Neural crest cell (in vitro differentiated cells): ENCODE results near the gene NTN4. TPM values are rescaled to one million over a fixed set of nuclear protein-coding genes. Genes with fewer than 3 reads are reported as not detected.

ENCODE experiments used
- DNase-seq: peaks from one replicate; pipeline ENCODE4 v3.0.0; 2021; ENCODE audit warnings: low read depth, mixed read lengths, low spot score
- H3K27ac Mint-ChIP-seq: one replicate; pipeline ENCODE4 v1.8.0; 2021; ENCODE audit warnings: mild to moderate bottlenecking, mixed read lengths; ENCODE audit not compliant: unreplicated experiment
- H3K27me3 Mint-ChIP-seq: 2 replicates; pipeline ENCODE4 v1.8.0; 2021; ENCODE audit warnings: low read depth, mild to moderate bottlenecking, mixed read lengths
- H3K36me3 Mint-ChIP-seq: 2 replicates; pipeline ENCODE4 v1.8.0; 2021; ENCODE audit warnings: low read depth, mild to moderate bottlenecking, mixed read lengths
- H3K4me1 Mint-ChIP-seq: 2 replicates; pipeline ENCODE4 v1.8.0; 2021; ENCODE audit warnings: mixed read lengths
- H3K4me3 Mint-ChIP-seq: one replicate; pipeline ENCODE4 v1.8.0; 2021; ENCODE audit warnings: mild to moderate bottlenecking, mixed read lengths
- H3K9me3 Mint-ChIP-seq: 2 replicates; pipeline ENCODE4 v1.8.0; 2021; ENCODE audit warnings: mixed read lengths
- total RNA-seq: library from RNA; stranded (reverse); gene quantifications from 2 replicates; pipeline ENCODE4 v1.2.1, GENCODE V29; 2021
- TF ChIP-seq, protein P1 (sequence below): fragments of 200-600 bp; sonication (generic); conservative IDR thresholded peaks from 2 replicates; pipeline ENCODE4 v1.5.0; 2021; ENCODE audit warnings: antibody characterized with exemption, mild to moderate bottlenecking

NTN4 gene
- total RNA-seq, 1 donor from 2014 or later, result 6.0 TPM

DNA sequence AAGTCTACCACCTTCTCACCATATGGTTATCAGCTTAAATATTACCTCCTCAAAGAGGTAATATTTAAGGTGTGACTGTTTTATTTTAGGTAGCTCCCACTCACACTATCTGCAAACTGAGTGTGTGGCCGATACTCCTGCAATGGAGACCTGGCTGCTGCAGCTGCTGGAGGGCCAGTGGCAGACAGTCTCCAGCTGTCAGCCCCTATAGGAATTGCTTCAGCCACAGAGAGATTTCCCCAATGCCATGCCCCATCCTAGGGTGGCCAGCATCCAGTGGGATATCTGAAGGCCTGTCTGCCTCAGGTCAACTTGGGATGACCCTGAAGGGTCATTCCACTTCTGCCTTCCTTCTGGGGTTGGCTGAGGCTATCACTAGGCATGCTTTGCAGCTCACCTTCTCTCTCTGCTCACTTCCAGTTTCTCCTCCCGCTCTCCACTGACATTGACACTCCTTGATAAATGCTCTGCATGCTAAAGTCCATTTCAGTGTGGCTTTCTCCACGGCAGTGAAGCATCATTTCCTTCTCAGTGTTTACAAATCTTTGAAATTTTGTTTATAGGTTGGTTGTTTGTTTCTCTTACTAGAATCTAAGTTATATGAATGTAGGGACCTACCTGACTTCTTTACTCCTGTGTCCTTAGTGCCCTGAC lies 149.1 kb downstream of the NTN4 start:
- Mint-ChIP-seq H3K27ac (no peak overlapping the region), H3K27me3 (no peaks in the 10 kb centered on the region), H3K36me3 (no peaks in the 10 kb centered on the region), H3K4me3 (no peak overlapping the region), H3K9me3 (peaks cover 4% of the 10 kb centered on the region), H3K4me1 (peaks cover 2% of the 10 kb centered on the region)
- TF ChIP-seq, protein P1, sequence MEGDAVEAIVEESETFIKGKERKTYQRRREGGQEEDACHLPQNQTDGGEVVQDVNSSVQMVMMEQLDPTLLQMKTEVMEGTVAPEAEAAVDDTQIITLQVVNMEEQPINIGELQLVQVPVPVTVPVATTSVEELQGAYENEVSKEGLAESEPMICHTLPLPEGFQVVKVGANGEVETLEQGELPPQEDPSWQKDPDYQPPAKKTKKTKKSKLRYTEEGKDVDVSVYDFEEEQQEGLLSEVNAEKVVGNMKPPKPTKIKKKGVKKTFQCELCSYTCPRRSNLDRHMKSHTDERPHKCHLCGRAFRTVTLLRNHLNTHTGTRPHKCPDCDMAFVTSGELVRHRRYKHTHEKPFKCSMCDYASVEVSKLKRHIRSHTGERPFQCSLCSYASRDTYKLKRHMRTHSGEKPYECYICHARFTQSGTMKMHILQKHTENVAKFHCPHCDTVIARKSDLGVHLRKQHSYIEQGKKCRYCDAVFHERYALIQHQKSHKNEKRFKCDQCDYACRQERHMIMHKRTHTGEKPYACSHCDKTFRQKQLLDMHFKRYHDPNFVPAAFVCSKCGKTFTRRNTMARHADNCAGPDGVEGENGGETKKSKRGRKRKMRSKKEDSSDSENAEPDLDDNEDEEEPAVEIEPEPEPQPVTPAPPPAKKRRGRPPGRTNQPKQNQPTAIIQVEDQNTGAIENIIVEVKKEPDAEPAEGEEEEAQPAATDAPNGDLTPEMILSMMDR, result no peak
- no peak for DNase-seq

DNA sequence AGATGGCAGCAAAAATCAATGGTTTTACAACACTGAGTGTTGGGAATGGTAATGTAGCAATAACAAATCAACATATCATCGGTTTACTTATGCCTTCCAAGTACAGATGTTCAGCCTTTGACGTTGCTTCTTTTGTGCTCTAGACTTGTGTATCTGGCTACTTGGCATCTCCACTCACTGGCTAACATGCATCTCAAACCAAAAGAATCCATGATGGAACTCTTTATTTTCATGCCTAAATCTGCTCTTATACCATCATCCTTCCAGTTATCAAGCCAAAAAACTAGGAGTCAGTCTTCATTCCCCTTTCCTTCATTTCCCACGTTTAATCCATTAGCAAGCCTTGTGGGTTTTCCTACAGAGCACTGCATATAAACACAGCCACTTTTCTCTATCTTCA lies 150.0 kb downstream of the NTN4 start:
- no peaks in the 10 kb centered on the region for H3K36me3 Mint-ChIP-seq
- TF ChIP-seq, protein P1, result no peak
- no peak overlapping the region for H3K4me3 Mint-ChIP-seq
- DNase-seq, result no peak
- no peaks in the 10 kb centered on the region for H3K4me1 Mint-ChIP-seq
- no peak overlapping the region for H3K27ac Mint-ChIP-seq
- peaks cover 4% of the 10 kb centered on the region for H3K9me3 Mint-ChIP-seq
- H3K27me3 Mint-ChIP-seq, result no peaks in the 10 kb centered on the region

DNA sequence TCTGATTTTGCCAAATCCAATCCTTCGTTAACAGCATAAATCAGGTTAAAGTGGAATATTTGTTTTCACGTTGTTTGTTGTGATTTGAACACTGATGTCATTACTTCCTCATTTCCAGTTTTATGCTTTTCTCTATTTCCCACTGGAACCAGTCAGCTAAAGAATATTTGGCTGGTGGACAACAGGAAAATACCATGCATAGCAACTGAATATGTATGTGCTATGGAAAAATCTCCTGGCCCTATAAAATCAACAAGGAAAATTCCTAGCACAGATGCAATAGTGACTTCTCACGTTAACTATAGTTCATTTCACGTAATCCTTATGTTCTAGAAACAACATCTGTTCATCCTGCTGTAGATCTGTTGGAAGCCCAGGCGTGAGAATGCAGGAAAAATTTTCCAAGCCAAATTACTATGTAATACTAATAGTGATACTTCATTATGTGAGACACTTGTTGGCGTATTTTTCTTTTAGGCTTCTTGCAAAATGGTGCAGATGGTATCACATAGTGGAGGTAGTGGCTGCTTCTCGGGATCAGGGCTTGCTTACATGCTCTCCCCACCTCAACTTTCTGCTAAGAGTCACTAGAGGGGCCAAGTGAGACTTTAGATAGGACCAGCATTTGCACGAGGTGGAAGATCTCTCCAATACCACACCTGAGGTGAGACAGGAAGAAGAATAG lies 153.0 kb downstream of the NTN4 start:
- peaks cover 4% of the 10 kb centered on the region for H3K9me3 Mint-ChIP-seq
- TF ChIP-seq, protein P1, result no peak
- H3K4me1 Mint-ChIP-seq, result no peaks in the 10 kb centered on the region
- H3K4me3 Mint-ChIP-seq, result no peak overlapping the region
- no peak overlapping the region for H3K27ac Mint-ChIP-seq
- H3K36me3 Mint-ChIP-seq, result no peaks in the 10 kb centered on the region
- no peaks in the 10 kb centered on the region for H3K27me3 Mint-ChIP-seq
- no peak for DNase-seq

DNA sequence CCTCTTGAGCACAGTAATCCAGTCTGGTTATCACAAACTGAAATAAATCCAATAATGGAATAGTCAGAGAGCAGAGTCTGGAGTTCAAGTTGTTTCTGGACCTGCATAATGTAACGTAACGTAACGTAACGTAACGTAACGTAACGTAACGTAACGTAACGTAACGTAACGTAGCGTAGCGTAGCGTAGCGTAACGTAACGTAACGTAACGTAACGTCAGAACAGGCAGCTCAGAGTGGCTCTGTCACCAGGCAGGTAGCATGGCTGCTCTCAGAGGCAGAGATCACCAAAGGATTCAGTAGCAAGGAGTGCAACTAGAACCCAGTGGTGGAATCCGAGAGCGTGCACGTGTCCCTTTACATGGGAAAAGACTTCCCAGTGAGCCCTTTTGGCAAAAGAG lies 153.6 kb downstream of the NTN4 start:
- no peak for DNase-seq
- Mint-ChIP-seq H3K9me3 (peaks cover 4% of the 10 kb centered on the region), H3K4me1 (no peaks in the 10 kb centered on the region), H3K27ac (no peak overlapping the region), H3K36me3 (no peaks in the 10 kb centered on the region), H3K27me3 (no peaks in the 10 kb centered on the region), H3K4me3 (no peak overlapping the region)
- TF ChIP-seq, protein P1, result no peak

DNA sequence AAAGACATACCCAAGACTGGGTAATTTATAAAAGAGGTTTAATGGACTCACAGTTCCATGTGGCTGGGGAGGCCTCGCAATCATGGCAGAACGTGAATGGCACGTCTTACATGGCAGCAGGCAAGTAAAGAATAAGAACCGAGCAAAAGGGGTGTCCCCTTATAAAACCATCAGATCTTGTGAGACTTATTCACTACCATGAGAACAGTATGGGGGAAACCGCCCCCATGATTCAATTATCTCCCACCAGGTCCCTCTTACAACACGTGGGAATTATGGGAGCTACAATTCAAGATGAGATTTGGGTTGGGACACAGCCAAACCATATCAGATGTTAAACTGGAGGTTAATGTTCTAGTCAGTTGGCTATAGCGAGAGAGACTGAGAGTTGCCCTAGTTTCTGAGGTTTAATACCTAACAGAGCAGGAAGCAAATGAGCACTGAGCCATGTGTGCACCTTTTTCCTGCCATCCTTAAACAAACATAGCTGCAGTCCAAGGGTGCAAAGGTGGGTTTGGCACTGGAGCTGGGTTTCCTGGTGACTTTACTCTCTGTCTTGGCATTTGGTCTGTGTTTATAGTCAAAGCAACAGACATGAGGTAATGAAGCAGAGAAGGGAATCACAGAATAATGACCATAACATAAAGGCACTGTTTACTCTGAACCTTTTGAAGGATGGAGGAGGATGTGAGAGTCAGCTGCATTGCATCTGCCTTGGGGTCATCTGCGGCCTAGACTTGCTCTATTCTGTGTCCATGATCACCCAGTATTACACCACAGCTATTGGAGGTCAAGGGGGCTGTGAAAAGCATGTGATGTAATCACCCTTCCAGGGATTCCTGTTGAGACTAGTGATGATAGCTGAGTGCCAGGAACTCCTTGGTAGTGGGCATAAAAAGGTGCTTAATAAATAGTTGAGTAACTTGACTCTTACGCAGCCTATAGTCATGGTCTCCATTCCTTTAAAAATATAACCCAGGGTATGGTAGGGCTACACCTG lies 155.6 kb downstream of the NTN4 start:
- Mint-ChIP-seq H3K36me3 (no peaks in the 10 kb centered on the region), H3K27me3 (no peaks in the 10 kb centered on the region), H3K4me3 (no peak overlapping the region), H3K4me1 (no peaks in the 10 kb centered on the region), H3K27ac (no peak overlapping the region), H3K9me3 (peaks cover 4% of the 10 kb centered on the region)
- TF ChIP-seq, protein P1, result no peak
- DNase-seq, result no peak
